ENCODE measurements around the gene SAYSD1.

Gene SAYSD1

GRCh38 chr6:39058471-39059147, 56.4 kb downstream of the SAYSD1 start:
- DNase-seq (ENCODE audit: low read depth in 2 of 2): no peak

- no peak for DNase-seq (ENCODE audit: low read depth in 2 of 2)
Observed at GRCh38 chr6:39057251-39058155, 57.5 kb downstream of the SAYSD1 start.

- no peak for DNase-seq (ENCODE audit: low read depth in 2 of 2)
Observed at GRCh38 chr6:39056681-39057080, 58.3 kb downstream of the SAYSD1 start.

- no peak for DNase-seq (ENCODE audit: low read depth in 2 of 2)
Observed at GRCh38 chr6:39056191-39056590, 58.8 kb downstream of the SAYSD1 start.

GRCh38 chr6:39055661-39056060, 59.3 kb downstream of the SAYSD1 start:
- no peak for DNase-seq (ENCODE audit: low read depth in 2 of 2)

GRCh38 chr6:39054577-39055142, 60.3 kb downstream of the SAYSD1 start:
- DNase-seq (ENCODE audit: low read depth in 2 of 2): no peak
